Astrocyte (in vitro differentiated cells and primary cell): ENCODE results near the gene SPATA32.

Source experiments
- CTCF ChIP-seq: IDR thresholded peaks from 2 replicates; pipeline ENCODE4 v1.5.1; 2011; ENCODE audit warnings: low read depth, mild to moderate bottlenecking, inconsistent platforms, low read length, moderate library complexity; ENCODE audit not compliant: insufficient read depth
- EZH2 ChIP-seq: IDR thresholded peaks from 2 replicates; pipeline ENCODE4 v1.6.1; 2012; ENCODE audit warnings: mild to moderate bottlenecking, low read length, inconsistent platforms; ENCODE audit not compliant: insufficient read depth

DNA sequence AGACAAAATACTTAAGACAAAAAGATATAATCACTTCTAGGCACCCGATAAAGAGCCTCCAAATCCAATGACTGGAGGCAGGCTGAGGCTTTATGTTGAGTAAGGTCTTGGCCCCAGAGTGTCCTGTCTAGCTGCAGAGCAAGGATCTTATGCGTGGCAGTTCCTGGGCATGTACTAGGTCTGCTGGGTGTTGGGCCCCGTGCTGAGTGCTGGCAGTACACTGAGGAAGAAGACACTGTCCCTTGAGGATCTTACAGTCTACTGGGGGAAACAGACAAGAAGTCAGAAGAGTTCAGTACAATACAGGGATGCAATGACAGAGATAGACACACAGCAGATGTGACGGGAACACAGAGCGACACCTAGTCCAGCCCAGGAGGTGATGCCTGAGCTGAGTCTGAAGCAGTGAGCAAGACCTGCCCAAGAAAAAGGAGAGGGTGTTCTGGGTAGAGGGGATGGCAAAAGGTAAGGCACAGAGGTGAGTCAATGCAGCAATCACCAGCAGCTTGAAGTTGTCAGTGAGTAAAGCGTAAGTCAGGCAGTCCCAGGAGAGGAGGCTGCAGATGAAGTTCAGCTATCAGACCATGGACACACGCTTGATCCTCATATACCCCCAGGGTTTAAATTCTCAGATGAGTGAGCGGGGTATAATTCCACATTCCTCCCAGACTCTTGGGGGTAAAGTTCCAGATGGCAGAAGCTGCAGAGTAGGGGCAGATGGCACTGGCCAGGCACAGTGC is 36.8 kb upstream of the SPATA32 start:
- no peak for TF ChIP-seq EZH2
- no peak for TF ChIP-seq CTCF
